AG04450 (cell line): ENCODE measurements around the gene ITGAX. TPM values are rescaled to one million over a fixed set of nuclear protein-coding genes. Genes with fewer than 3 reads are reported as not detected.

ENCODE experiments used
- CTCF ChIA-PET: fragments of 300-600, 350-600 bp; formaldehyde crosslinking; extraction: SDS; loops from one replicate; lab custom pipeline; 2022; ENCODE audit warnings: antibody characterized with exemption, inconsistent platforms; lab: Charles Lee
- POLR2A ChIA-PET: fragments of 350-600 bp; formaldehyde crosslinking; extraction: SDS; loops from one replicate; lab custom pipeline; 2021; ENCODE audit warnings: antibody characterized with exemption, inconsistent platforms; lab: Yijun Ruan, JAX
- DNase-seq: peaks from one replicate; pipeline ENCODE4 v3.0.0-alpha.2; 2011; ENCODE audit warnings: low read depth, low spot score
- H3K27ac ChIP-seq: one replicate; pipeline ENCODE4 v1.5.1; 2012; ENCODE audit warnings: low read depth, low read length, control low read depth
- H3K27me3 ChIP-seq: one replicate; pipeline ENCODE4 v1.6.0; 2012; ENCODE audit warnings: low read length; ENCODE audit not compliant: control insufficient read depth, insufficient read depth
- H3K4me3 ChIP-seq: 2 replicates; pipeline ENCODE4 v1.5.1; 2011; ENCODE audit warnings: mild to moderate bottlenecking, low read depth, low read length, control low read depth
- H3K9me3 ChIP-seq: 2 replicates; pipeline ENCODE4 v1.5.1; 2012; ENCODE audit warnings: low read length; ENCODE audit not compliant: control insufficient read depth, insufficient read depth
- CTCF ChIP-seq: IDR thresholded peaks from 2 replicates; pipeline ENCODE4 v1.5.1; 2011; ENCODE audit warnings: low read depth, low read length, control low read depth, inconsistent platforms
- polyA plus RNA-seq: library from polyadenylated mRNA; depleted of rRNA; stranded (reverse); fragments of >200 nt; gene quantifications from 2 replicates; pipeline ENCODE4 v1.2.3, GENCODE V29; 2011

The ITGAX gene
- polyA plus RNA-seq, 1 experiment: 0.15 TPM

- Histone ChIP-seq H3K27me3 (peaks cover 7% of the 10 kb centered on the region), H3K27ac (no peak overlapping the region), H3K4me3 (no peak overlapping the region), H3K9me3 (peaks cover 4% of the 10 kb centered on the region; the same call in 1 of the 2 replicates)
- no peak for DNase-seq
- TF ChIP-seq CTCF: no peak
- CTCF ChIA-PET: no interaction called here
- POLR2A ChIA-PET: no interaction called here
Observed at GRCh38 chr16:31421587-31421986, 66.6 kb downstream of the ITGAX start.

- CTCF ChIA-PET: no interaction called here
- DNase-seq: no peak
- no peak for TF ChIP-seq CTCF
- peaks cover 10% of the 10 kb centered on the region for H3K9me3 ChIP-seq
- H3K27me3 ChIP-seq: peaks cover 17% of the 10 kb centered on the region
- no peak overlapping the region for H3K4me3 ChIP-seq
- POLR2A ChIA-PET: no interaction called here
- no peak overlapping the region for H3K27ac ChIP-seq
Observed at GRCh38 chr16:31423241-31423640, 68.3 kb downstream of the ITGAX start.

GRCh38 chr16:31423801-31424200, 68.8 kb downstream of the ITGAX start:
- Histone ChIP-seq H3K4me3 (no peak overlapping the region), H3K27ac (no peak overlapping the region), H3K27me3 (peaks cover 23% of the 10 kb centered on the region), H3K9me3 (peaks cover 10% of the 10 kb centered on the region)
- DNase-seq: no peak
- POLR2A ChIA-PET: no interaction called here
- no peak for TF ChIP-seq CTCF
- CTCF ChIA-PET: interaction anchor here (0.6 kb wide), 1 partner anchor 19 kb away, joined by 3 read pairs; the partner anchor contains the start of gene ZNF843

- ChIA-PET POLR2A (no interaction called here), CTCF (interaction anchor here (0.6 to 1.0 kb wide), 2 partner anchors 16 to 285 kb away, joined by 3 read pairs; no protein-coding TSS in a partner anchor)
- Histone ChIP-seq H3K4me3 (peak overlapping the region; percentile 51), H3K9me3 (peaks cover 6% of the 10 kb centered on the region), H3K27ac (no peak overlapping the region), H3K27me3 (peaks cover 31% of the 10 kb centered on the region)
- no peak for TF ChIP-seq CTCF
- no peak for DNase-seq
Observed at GRCh38 chr16:31427441-31428278, 72.7 kb downstream of the ITGAX start.

GRCh38 chr16:31428279-31428597, 73.3 kb downstream of the ITGAX start, which contains the start of gene COX6A2:
COX6A2 (minus strand) TSS chr16:31428360; CDS start chr16:31428325, 35 bp downstream.
- Histone ChIP-seq H3K9me3 (peaks cover 6% of the 10 kb centered on the region), H3K27ac (no peak within 1 kb of the TSS), H3K27me3 (peaks cover 31% of the 10 kb centered on the region), H3K4me3 (peak within 1 kb of the TSS; percentile 51)
- no peak for TF ChIP-seq CTCF
- DNase-seq: no peak
- CTCF ChIA-PET: interaction anchor here (0.6 to 1.5 kb wide), 3 partner anchors 14 to 286 kb away, joined by 3 to 6 read pairs (median 3); partner anchors contain the start of gene ZNF843
- POLR2A ChIA-PET: no interaction called here
